Thyroid gland (tissue), 4 donors: ENCODE results near the gene KCNMA1.

Source experiments
- CTCF ChIP-seq, 6 experiments: fragments of 200-600 bp in 3 of 6; fragments of 450-650 bp in 3 of 6; sonication (generic) in 3 of 6; IDR thresholded peaks; one replicate each; pipeline ENCODE4 v1.5.1; 2016 to 2019; ENCODE audit warnings: antibody characterized with exemption in 6 of 6, mild to moderate bottlenecking in 2 of 6, inconsistent platforms in 1 of 6, moderate library complexity in 1 of 6
- POLR2A ChIP-seq, 2 donors: fragments of 450-650 bp; IDR thresholded peaks; one replicate each; pipeline ENCODE4 v1.6.1; 2017; ENCODE audit warnings: antibody characterized with exemption in 2 of 2, mild to moderate bottlenecking in 2 of 2, moderate library complexity in 1 of 2

- TF ChIP-seq CTCF (IDR thresholded peaks at IDR 0.05) (no peak), POLR2A (IDR thresholded peaks at IDR 0.05) (no peak)
Observed at GRCh38 chr10:77498829-77499228, 138.8 kb downstream of the KCNMA1 start.
